H1 (cell line): ENCODE data around the gene TLCD2. TPM values are rescaled to one million over a fixed set of nuclear protein-coding genes. Genes with fewer than 3 reads are reported as not detected.

Experiments used
- ATF3 ChIP-seq: IDR thresholded peaks from 2 replicates; pipeline ENCODE4 v1.6.1; 2011; ENCODE audit warnings: low read depth, mild to moderate bottlenecking, low read length; ENCODE audit not compliant: insufficient read depth
- BCL11A ChIP-seq, 2 experiments: IDR thresholded peaks; one replicate each; pipeline ENCODE4 v1.6.1; 2011; ENCODE audit warnings: low read depth in 2 of 2, low read length in 2 of 2, mild to moderate bottlenecking in 2 of 2
- CHD1 ChIP-seq: IDR thresholded peaks from 2 replicates; pipeline ENCODE4 v1.6.1; 2012; ENCODE audit warnings: low read depth, low read length, improper control_type of control experiment
- CTBP2 ChIP-seq: IDR thresholded peaks from 2 replicates; pipeline ENCODE4 v1.7.0; 2011; ENCODE audit warnings: borderline replicate concordance, mild to moderate bottlenecking, moderate library complexity, mixed read lengths, low read length; ENCODE audit not compliant: insufficient read depth, insufficient read length
- EGR1 ChIP-seq: IDR thresholded peaks from 2 replicates; pipeline ENCODE4 v1.6.1; 2011; ENCODE audit warnings: low read depth, low read length, borderline replicate concordance
- EP300 ChIP-seq, 2 experiments: IDR thresholded peaks; 1 replicate in 1 of 2; 2 replicates in 1 of 2; pipeline ENCODE4 v1.6.1; 2011 to 2012; ENCODE audit warnings: low read depth in 2 of 2, low read length in 2 of 2, mild to moderate bottlenecking in 2 of 2, borderline replicate concordance in 1 of 2, inconsistent platforms in 1 of 2, moderate library complexity in 1 of 2
- HDAC2 ChIP-seq, 2 experiments: fragments of 300-600 bp in 1 of 2; sonication (generic) in 1 of 2; IDR thresholded peaks; 2 replicates each; pipeline ENCODE4 v1.6.1; 2011 to 2012; ENCODE audit warnings: low read depth in 2 of 2, low read length in 2 of 2, mild to moderate bottlenecking in 2 of 2, moderate library complexity in 2 of 2, borderline replicate concordance in 1 of 2, inconsistent platforms in 1 of 2
- JUN ChIP-seq: IDR thresholded peaks from 2 replicates; pipeline ENCODE4 v1.6.1; 2011; ENCODE audit warnings: low read depth, mild to moderate bottlenecking, improper control_type of control experiment, low read length
- JUND ChIP-seq: IDR thresholded peaks from 2 replicates; pipeline ENCODE4 v1.6.1; 2011; ENCODE audit warnings: mild to moderate bottlenecking, improper control_type of control experiment, low read length
- KDM4A ChIP-seq: IDR thresholded peaks from one replicate; pipeline ENCODE4 v1.7.1; 2012; ENCODE audit warnings: low read depth, mild to moderate bottlenecking, moderate library complexity, low read length, inconsistent platforms; ENCODE audit not compliant: severe bottlenecking
- NRF1 ChIP-seq: IDR thresholded peaks from 2 replicates; pipeline ENCODE4 v1.6.1; 2011; ENCODE audit warnings: mild to moderate bottlenecking, low read depth, low read length, improper control_type of control experiment
- RAD21 ChIP-seq, 2 experiments: IDR thresholded peaks in 1 of 2; conservative IDR thresholded peaks in 1 of 2; 2 replicates each; pipeline ENCODE4 v1.6.1; 2011; ENCODE audit warnings: low read depth in 2 of 2, low read length in 2 of 2, improper control_type of control experiment in 1 of 2, inconsistent platforms in 1 of 2, mild to moderate bottlenecking in 1 of 2, moderate library complexity in 1 of 2
- RBBP5 ChIP-seq: IDR thresholded peaks from 2 replicates; pipeline ENCODE4 v1.7.1; 2012; ENCODE audit warnings: low read depth, mild to moderate bottlenecking, inconsistent platforms, low read length, moderate library complexity, borderline replicate concordance
- RXRA ChIP-seq: IDR thresholded peaks from 2 replicates; pipeline ENCODE4 v1.6.1; 2011; ENCODE audit warnings: low read depth, mild to moderate bottlenecking, low read length, moderate library complexity; ENCODE audit not compliant: insufficient read depth
- SAP30 ChIP-seq: fragments of 300-600 bp; sonication (generic); IDR thresholded peaks from 2 replicates; pipeline ENCODE4 v1.7.1; 2012; ENCODE audit warnings: low read length, moderate library complexity, mild to moderate bottlenecking, inconsistent platforms; ENCODE audit not compliant: insufficient read depth, insufficient replicate concordance
- SIN3A ChIP-seq, 2 experiments: IDR thresholded peaks in 1 of 2; conservative IDR thresholded peaks in 1 of 2; 2 replicates each; pipeline ENCODE4 v1.6.1; 2011 to 2012; ENCODE audit warnings: low read length in 2 of 2, improper control_type of control experiment in 1 of 2, low read depth in 1 of 2, mild to moderate bottlenecking in 1 of 2
- SP4 ChIP-seq: IDR thresholded peaks from 2 replicates; pipeline ENCODE4 v1.6.1; 2012; ENCODE audit warnings: low read length, inconsistent platforms
- SRF ChIP-seq: IDR thresholded peaks from 2 replicates; pipeline ENCODE4 v1.6.1; 2011; ENCODE audit warnings: mild to moderate bottlenecking, low read depth, low read length, moderate library complexity
- TEAD4 ChIP-seq: IDR thresholded peaks from 2 replicates; pipeline ENCODE4 v1.6.1; 2012; ENCODE audit warnings: low read depth, low read length, inconsistent platforms, mixed read lengths
- polyA plus RNA-seq, 7 experiments: library from polyadenylated mRNA; depleted of rRNA in 3 of 7; stranded (reverse) in 5 of 7; unstranded in 2 of 7; fragments of >200 nt in 5 of 7; fragments of 200-250 nt in 2 of 7; gene quantifications; 1 replicate in 5 of 7; 2 replicates in 1 of 7; 4 replicates in 1 of 7; pipeline versions ENCODE4 v1.2.1 to v1.2.3, GENCODE V29; 2011 to 2013; ENCODE audit warnings: missing spikeins in 2 of 7, mixed read lengths in 2 of 7
- total RNA-seq: library from RNA; stranded (reverse); fragmentation: NEBNext Ultra II Directional; extraction: Animal tissue kit (Norgen Biotek cat#: 25700); gene quantifications from 2 replicates; pipeline ENCODE4 v1.2.1, GENCODE V29; 2021

The TLCD2 gene
- total and polyA plus RNA-seq, 2 of the 8 experiments (the other 6 are each of a cell fraction or from before 2014, with no cell fraction given): 0.47 to 1.4 TPM

DNA sequence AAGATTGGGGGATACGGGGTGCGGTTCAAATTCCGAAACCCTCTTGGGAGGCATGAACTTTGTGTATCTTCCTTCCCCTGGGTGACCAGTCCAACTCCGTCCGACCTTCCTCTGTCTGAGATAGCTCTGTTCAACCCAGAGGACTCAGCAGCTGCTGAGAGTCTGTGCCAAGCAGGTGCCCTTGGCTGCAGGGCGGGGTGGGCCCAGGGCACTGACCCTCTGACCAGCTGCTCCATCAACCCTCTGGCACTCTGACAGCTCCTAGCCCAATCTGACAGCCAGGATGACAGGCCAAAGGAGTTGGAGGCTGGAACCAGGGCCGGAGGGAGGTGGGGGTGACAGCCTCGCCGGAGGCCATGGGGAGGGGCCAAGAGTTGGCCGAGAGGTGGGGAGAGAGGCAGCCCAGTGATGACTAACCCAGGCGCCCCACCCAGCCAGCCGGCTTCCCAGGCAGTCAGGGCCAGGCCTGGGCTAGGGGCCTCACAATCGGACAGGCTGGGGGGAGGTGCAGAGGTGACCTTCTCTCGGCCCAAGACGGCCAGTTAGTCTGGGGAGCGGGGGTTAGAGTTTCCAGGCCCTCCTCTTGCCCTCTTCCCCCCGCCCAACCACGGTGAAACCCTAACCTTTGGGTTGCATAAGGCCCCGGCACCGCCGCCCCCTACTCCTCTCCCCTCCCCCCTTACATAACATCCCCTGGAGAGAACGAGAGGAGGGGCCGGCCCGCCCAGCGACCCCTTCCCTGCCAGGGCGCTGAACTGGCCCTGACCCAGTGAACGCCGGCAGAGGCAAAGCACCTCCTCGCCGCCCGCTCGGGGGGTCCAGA, 5.0 kb upstream of the TLCD2 start (continued):
- TF ChIP-seq RAD21 (IDR thresholded peaks at IDR 0.05 in 1 of 2, conservative IDR thresholded peaks at IDR 0.05 in 1 of 2; ENCODE audit: low read depth in 2 of 2, low read length in 2 of 2): no peak
- TF ChIP-seq HDAC2 (IDR thresholded peaks at IDR 0.05; ENCODE audit: borderline replicate concordance in 1 of 2, low read depth in 2 of 2, low read length in 2 of 2): peak in 1 of 2 experiments; percentile 78; a peak in 2 of 4 replicates
- TF ChIP-seq ATF3: no peak
- TF ChIP-seq BCL11A (IDR thresholded peaks at IDR 0.05; ENCODE audit: low read depth in 2 of 2, low read length in 2 of 2): no peak
- peak; percentile 73 to 92; a peak in 3 of 4 replicates for TF ChIP-seq SIN3A (conservative IDR thresholded peaks at IDR 0.05 in 1 of 2, IDR thresholded peaks at IDR 0.05 in 1 of 2; ENCODE audit: low read depth in 1 of 2, low read length in 2 of 2)
- TF ChIP-seq EP300 (IDR thresholded peaks at IDR 0.05; ENCODE audit: borderline replicate concordance in 1 of 2, low read depth in 2 of 2, low read length in 2 of 2): peak in 1 of 2 experiments; percentile 40; a peak in 1 of 3 replicates
- TF ChIP-seq SAP30: peak; percentile 96
- TF ChIP-seq NRF1: no peak
- no peak for TF ChIP-seq SP4
- TF ChIP-seq CTBP2: peak; percentile 99
- TF ChIP-seq EGR1: no peak
- no peak for TF ChIP-seq CHD1
- TF ChIP-seq JUND: no peak
- no peak for TF ChIP-seq KDM4A
- TF ChIP-seq RXRA: no peak
- TF ChIP-seq SRF: no peak
- TF ChIP-seq TEAD4: no peak
- peak; percentile 33; the same call in 1 of the 2 replicates for TF ChIP-seq RBBP5
- no peak for TF ChIP-seq JUN
- TF ChIP-seq, all 59 proteins: peak for 6
